ENCODE data around the gene TTYH2.
"Not testable (repeated sequence)": the region's sequence is repeated elsewhere in the genome, so short reads cannot be mapped to it uniquely, and the experiment has no call there.

Gene TTYH2

GRCh38 chr17:74239172-74239571, 25.8 kb downstream of the TTYH2 start:
- DNase-seq: no peak

- no peak for DNase-seq
These were observed 27.3 kb downstream of the TTYH2 start for GRCh38 chr17:74240618-74241205.

GRCh38 chr17:74241431-74241830, 28.1 kb downstream of the TTYH2 start:
- no peak for DNase-seq

GRCh38 chr17:74241847-74242246, 28.5 kb downstream of the TTYH2 start:
- DNase-seq: no peak

- no peak for DNase-seq
These were observed 29.8 kb downstream of the TTYH2 start for GRCh38 chr17:74243013-74243755.

GRCh38 chr17:74244128-74244527, 30.8 kb downstream of the TTYH2 start:
- DNase-seq: no peak

- no peak for DNase-seq
These were observed 31.2 kb downstream of the TTYH2 start for GRCh38 chr17:74244548-74244947.

- DNase-seq: no peak
These were observed 31.9 kb downstream of the TTYH2 start for GRCh38 chr17:74245145-74245831.

- DNase-seq: no peak
These were observed 32.5 kb downstream of the TTYH2 start for GRCh38 chr17:74245871-74246270.

GRCh38 chr17:74249590-74250270, 36.4 kb downstream of the TTYH2 start:
- DNase-seq: no peak

- no peak for DNase-seq
These were observed 37.1 kb downstream of the TTYH2 start for GRCh38 chr17:74250324-74250995.

- DNase-seq: no peak
These were observed 37.7 kb downstream of the TTYH2 start for GRCh38 chr17:74251051-74251450.

GRCh38 chr17:74251569-74251968, 38.2 kb downstream of the TTYH2 start:
- DNase-seq: no peak

- no peak for DNase-seq
These were observed 38.8 kb downstream of the TTYH2 start for GRCh38 chr17:74252211-74252610.

- DNase-seq: no peak
These were observed 39.7 kb downstream of the TTYH2 start for GRCh38 chr17:74253036-74253435.

- DNase-seq: no peak
These were observed 43.9 kb downstream of the TTYH2 start for GRCh38 chr17:74257311-74257710.

GRCh38 chr17:74259667-74260524, 46.5 kb downstream of the TTYH2 start:
- no peak for DNase-seq

- DNase-seq: no peak
These were observed 47.1 kb downstream of the TTYH2 start for GRCh38 chr17:74260525-74260850.

GRCh38 chr17:74262601-74263000, 49.2 kb downstream of the TTYH2 start:
- no peak for DNase-seq

GRCh38 chr17:74267054-74267453, 53.7 kb downstream of the TTYH2 start:
- not testable (repeated sequence) for DNase-seq

GRCh38 chr17:74267579-74267978, 54.2 kb downstream of the TTYH2 start:
- DNase-seq: no peak

GRCh38 chr17:74267987-74268499, 54.7 kb downstream of the TTYH2 start:
- no peak for DNase-seq
